Measurements from ENCODE around the gene MARCKSL1.

Gene MARCKSL1

GRCh38 chr1:32352239-32352745, 16.3 kb upstream of the MARCKSL1 start:
- no peak for DNase-seq

DNA sequence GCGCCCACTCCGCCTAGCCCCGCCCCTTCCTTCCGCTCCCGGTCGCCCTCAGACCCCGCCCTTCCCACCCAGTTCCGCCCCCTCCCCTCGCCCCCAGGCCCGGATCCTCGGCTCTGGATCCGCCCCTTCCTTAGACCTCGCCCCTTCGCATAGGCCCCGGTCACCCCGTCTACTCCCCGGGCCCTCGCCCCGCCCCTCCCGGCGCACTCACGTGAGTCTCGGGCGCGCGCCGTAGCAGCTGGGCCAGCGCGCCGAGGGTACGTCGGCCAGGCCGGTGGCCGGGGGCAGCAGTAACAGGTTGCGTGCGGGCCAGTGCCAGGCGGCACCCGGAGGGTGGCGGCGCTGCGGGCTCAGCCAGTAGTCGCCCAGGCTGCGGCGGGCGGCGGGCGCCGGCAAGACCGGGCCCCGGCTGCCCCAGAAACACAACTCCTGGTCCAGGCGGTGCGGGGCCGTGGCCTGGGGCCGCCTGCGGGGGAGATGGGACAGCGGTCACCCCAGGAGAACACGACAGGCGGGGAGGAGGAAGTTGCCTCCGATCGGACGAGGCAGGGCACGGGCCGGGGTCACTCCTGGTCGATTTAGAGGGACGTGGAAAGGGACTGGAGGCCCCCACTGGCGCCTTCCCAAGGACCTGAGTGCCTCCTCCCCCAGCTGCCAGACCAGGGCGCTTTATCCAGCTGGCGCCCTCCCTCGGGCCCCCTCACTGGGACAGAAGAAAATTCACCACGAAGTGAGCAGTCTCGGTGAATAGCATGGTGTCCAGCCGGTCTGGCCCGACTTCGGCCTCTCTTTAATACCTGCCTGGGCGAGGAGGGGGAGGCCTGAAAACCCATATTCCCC, 15.6 kb upstream of the MARCKSL1 start:
- DNase-seq: peak; percentile 89 to 93

GRCh38 chr1:32350785-32351398, 14.9 kb upstream of the MARCKSL1 start:
- DNase-seq: peak in 1 of 2 donors; percentile 81

- DNase-seq: no peak
Observed at GRCh38 chr1:32349211-32349708, 13.2 kb upstream of the MARCKSL1 start.

DNA sequence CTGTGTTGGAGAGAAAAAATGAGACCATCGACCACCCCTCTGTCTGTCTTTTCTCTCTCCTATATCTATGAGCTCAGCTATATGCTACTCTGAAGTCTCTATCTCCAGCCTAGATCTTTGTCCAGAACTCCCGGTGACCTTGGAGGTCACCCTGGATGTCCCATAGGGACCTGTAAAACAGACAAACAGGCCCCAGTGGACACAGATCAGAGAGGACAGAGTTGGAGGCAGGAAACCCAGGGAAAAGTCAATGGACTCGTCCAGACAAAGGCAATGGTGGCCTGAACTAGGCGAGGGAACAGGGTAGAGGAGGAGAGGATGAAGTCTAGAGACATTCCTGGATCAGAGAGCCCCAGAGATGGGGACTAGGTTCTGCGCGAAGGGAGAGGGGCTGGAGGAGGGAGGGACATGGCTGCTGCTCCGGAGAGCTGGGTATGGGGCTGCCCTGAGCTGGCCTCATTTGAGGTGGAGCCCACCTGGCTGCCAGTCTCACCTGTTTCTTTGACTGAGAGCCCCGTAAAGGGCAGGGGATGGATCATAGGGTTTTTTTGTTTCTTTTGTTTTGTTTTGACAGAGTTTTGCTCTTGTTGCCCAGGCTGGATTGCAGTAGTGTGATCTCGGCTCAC, 10.6 kb upstream of the MARCKSL1 start:
- no peak for DNase-seq

DNA sequence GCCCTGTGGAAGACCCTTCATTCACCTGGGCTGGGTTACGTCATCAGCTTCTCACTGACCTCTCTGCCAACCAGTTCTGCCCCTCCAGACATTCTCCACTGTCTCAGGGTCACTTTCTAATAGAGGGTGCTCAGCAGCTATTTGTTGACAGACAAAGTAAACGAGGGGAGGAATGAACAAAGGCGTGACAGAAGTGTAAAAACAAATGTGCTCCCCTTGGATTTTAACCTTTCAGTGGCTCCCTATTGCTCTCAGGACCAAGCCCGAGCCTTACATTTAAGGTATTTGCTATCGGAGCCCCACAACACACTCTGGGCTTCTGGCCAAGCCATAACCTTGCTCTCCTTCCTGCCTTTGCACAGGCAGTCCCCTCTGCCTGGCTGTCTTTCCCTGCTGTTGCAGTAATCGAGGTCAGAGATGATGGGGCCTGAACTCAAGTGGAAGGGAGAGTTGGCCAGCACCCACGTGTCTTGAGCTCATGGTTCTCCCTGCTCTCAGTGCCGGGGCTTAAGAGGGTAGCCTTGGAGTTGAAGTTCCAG, 9.3 kb upstream of the MARCKSL1 start:
- no peak for DNase-seq

DNA sequence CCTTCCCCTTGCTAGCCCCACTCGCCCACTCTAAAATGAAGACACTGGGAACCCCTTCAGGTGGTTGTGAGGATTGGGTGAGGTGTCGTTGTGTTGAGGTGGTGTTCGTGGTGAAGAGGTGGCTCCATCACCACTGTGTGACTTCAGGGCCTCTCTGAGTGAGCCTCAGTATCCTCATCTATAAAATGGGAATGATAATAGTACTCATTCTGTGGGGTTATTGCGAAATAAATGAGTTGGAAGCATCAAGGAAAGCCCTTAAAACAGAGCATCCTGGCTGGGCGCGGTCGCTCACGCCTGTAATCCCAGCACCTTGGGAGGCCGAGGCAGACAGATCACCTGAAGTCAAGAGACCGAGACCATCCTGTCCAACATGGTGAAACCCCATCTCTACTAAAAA, 6.7 kb upstream of the MARCKSL1 start:
- no peak for DNase-seq

DNA sequence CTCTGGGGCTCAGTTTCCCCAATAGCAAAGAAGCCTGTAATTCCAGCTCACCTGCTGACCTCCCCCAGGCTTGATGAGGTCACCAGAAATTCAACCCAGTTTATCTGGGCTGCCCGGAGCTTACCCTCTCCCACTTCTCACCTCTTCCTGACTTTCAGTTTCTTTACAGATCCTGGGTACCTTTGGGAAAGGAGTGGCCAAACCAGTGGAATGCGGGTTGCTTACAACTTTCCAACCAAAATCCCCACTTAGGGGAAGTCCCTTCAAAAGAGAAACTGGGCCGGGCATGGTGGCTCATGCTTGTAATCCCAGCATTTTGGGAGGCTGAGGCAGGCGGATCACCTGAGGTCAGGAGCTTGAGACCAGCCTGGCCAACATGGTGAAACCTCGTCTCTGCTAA, 5.9 kb upstream of the MARCKSL1 start:
- DNase-seq: no peak

DNA sequence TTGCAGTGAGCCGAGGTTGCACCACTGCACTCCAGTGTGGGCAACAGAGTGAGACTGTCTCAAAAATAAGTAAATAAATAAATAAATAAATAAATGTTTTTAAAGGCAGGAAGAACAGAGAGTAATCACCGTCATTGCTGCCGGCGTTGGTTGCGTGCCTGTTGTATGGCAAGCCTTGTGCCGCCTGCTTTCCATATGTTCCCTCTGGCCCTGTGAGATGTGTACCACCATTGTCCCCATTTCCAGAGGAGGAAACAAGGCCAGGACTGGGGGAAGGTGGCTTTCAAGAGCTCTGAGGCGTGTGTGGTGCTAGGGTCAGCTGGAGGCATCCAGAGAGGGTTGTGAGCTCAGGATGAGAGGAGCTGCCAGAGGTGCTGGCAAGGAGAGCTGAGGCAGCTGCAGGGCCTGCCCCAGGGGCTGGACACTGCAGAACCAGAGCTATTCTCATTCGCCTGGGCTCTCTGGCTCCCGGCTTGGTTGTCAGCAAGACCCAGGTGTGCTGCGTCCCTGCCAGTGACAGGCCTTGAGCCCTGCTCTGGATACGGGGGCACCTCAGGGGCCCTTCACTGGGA, 5.2 kb upstream of the MARCKSL1 start:
- no peak for DNase-seq

DNA sequence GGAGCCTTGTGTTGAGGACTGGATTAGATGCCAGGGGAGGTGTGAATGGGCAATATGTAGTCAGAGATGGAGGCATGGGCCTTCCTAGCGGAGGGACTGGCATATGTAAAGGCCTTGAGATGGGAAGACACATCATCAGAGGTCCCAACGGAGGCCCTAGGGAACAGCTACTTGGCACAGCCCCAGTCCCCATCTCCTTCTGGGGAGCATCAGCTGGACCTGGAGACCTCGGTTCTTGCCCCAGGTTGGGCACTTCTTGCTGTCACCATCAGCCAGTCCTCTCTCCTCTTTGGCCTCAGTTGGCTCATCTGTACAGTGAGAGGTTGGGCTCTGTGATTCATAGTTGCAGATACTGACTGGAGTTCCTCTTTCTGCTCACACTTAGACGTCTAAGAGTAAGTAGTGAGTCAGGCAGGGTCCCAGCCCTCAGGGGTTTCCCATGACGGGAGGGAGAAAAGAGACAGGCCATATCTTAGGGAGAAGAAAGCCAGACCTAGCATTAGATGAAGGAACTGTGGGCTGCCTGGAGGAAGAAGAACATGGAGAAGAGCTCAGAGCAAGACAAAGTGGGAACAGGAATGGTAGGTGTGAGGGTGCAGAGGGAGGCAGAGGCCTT, 3.4 kb upstream of the MARCKSL1 start:
- DNase-seq: peak in 1 of 2 donors; percentile 15

DNA sequence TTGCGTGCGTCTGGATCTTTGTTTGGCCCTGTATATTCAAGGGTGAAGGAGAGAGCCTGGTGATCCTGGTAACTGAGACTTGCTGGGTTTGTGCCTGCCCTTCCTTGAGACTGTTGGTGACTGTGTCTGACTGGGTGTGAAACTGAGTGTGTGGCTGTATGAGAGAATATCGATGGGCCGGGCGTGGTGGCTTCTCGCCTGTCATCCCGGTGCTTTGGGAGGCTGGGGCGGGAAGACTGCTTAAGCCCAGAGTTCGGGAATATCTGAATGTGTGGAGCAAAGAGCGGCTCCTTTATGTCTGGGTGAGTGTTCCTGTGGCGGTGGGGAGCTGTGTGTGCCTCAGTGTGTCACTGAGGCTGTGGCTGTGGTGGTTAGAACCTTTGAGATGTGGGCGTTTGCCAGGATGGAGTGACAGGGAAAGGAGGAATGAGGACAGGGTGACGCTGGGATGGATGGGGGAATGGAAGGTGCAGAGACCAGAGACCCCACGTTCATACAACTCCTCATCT, 2.7 kb upstream of the MARCKSL1 start:
- no peak for DNase-seq

DNA sequence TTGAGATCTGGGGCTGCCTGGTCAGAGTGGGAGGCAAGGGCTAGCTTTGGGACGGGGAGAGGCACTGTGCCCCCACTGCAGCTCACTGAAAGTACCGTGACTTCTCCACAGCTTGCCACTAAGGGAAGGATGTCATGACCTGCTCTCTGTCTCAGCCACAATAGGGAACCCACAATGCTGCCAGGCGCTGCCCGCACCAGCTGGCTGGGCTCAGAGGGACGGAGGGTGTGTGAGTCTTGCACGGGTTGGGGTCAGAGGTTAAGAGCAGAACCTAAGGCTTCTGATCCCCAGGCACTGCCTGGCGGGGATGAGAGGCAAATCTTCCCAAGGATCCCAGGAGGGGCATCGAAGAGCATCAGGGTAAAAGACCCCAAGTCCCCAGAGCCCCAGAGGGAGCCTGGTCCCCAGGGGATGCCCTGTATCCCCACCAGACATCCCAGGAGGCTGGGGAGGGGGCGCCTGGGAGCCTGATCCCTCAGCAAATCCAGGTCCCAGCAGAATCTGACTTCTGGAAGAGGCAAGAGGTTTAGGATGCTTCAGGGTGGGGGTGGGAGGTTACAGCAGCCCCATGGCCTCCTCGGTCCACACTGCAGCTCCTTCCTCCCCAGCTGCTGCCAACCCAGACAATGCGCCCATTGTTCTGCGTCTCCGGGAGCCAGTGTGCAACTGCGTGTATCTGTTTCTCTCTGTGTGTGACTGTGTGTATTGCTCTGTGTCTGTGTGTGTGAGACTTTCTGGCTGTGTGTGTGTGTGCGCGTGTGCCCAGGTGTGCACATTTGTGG, 2.0 kb upstream of the MARCKSL1 start:
- DNase-seq: no peak

GRCh38 chr1:32336963-32337675, 1.1 kb upstream of the MARCKSL1 start:
- DNase-seq: peak; percentile 43 to 51

DNA sequence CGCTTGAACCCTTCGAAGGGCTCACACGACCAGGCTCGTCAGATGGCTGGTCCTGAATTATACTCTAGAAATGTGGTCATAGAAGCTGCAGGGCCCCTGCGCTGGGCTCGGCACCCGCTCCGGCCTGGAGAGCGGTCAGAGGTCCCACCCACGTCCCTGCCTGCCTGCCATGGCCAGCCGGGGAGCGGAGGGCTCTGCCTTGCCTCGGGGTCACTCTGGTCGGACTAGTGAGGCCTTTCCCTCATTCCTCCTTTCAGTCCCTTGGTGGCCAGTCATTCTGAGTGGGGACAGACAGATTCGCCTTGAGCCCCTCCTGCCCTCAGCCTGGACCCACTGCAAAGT, 529 bp upstream of the MARCKSL1 start:
- DNase-seq: no peak

DNA sequence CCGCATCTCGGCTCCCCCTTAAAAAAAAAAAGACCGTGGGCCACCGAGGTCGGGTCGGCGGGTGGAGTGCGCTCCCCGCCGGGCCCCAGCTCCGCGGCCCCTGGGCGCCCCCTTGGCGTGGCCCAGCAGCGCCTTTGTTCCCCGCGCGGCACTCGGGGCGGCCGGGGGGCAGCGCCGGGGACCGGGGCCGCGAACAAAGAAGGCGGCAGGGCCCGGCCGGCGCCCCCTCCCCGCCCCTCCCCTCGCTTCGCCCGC, 571 bp downstream of the MARCKSL1 start:
- DNase-seq: no peak

DNA sequence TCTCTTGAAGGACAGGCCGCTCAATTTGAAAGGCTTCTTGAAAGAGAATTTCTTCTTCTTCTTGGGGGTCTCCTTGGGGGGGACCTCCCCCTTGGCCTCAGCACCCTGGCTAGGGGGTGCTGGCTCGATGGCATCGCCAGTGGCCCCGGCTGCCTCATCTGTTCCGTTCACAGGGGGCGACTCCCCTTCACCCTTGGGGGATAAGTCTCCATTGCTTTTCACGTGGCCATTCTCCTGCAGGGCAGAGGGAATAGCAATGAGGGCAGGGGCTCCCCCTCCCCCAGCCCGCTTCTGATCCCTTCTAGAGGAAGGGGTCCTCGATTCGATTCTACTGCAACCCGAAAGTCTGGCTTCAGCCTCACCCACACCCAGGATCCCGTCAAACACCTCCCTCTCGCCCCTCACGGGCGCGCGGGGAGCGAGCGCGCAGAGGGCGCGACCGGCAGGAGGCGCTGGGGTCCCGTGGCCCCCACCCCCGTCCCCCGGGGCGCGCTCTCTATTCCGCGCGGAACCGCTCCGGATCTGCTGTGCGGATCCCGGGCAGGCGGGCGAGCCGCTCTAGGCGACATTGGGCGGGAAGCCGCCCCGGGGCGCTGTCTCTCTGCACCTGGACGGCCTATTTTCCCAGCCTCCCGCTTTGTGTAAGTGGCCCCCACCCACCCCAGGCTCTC, 1.0 kb downstream of the MARCKSL1 start:
- peak; percentile 67 to 71 for DNase-seq

- DNase-seq: no peak
Observed at GRCh38 chr1:32334274-32334861, 1.7 kb downstream of the MARCKSL1 start.

- DNase-seq: no peak
Observed at GRCh38 chr1:32333251-32333963, 2.6 kb downstream of the MARCKSL1 start.

GRCh38 chr1:32332290-32333079, 3.5 kb downstream of the MARCKSL1 start:
- DNase-seq: no peak

Data from activated CD4-positive, alpha-beta T cell treated with anti-CD3 and anti-CD28 coated beads for 4 hours (primary cell).